Activated CD8-positive, alpha-beta T cell treated with anti-CD3 and anti-CD28 coated beads for 36 hours (primary cell): Measurements from ENCODE around the gene PAK1. TPM values are rescaled to one million over a fixed set of nuclear protein-coding genes. Genes with fewer than 3 reads are reported as not detected.
"Not testable (repeated sequence)": the region's sequence is repeated elsewhere in the genome, so short reads cannot be mapped to it uniquely, and the experiment has no call there.

Experiments
- ATAC-seq: fragments of 200-7000 bp; cut with Tn5 transposase; one replicate; pipeline ENCODE4 v1.10.0; 2021; ENCODE audit warnings: mild to moderate bottlenecking, moderate library complexity
- CTCF ChIA-PET: fragments of 350-600 bp; sonication (Branson Sonifier 250); formaldehyde crosslinking; loops from one replicate; lab custom pipeline; 2021; ENCODE audit warnings: antibody characterized with exemption; lab: Charles Lee
- POLR2A ChIA-PET: fragments of 350-600 bp; sonication (Branson Sonifier 250); formaldehyde crosslinking; loops from one replicate; lab custom pipeline; 2021; ENCODE audit warnings: antibody characterized with exemption; lab: Charles Lee
- DNase-seq: peaks from one replicate; pipeline ENCODE4 v3.0.0-alpha.2; 2020
- H3K27ac Mint-ChIP-seq: one replicate; pipeline ENCODE4 v1.8.0; 2021; ENCODE audit warnings: mild to moderate bottlenecking, mixed read lengths
- H3K27me3 Mint-ChIP-seq: one replicate; pipeline ENCODE4 v1.8.0; 2021; ENCODE audit warnings: mixed read lengths
- H3K36me3 Mint-ChIP-seq: one replicate; pipeline ENCODE4 v1.8.0; 2021; ENCODE audit warnings: low read depth, mixed read lengths
- H3K4me1 Mint-ChIP-seq: one replicate; pipeline ENCODE4 v1.8.0; 2021; ENCODE audit warnings: low read depth, mixed read lengths
- H3K4me3 Mint-ChIP-seq: one replicate; pipeline ENCODE4 v1.8.0; 2021; ENCODE audit warnings: mild to moderate bottlenecking, moderate library complexity, mixed read lengths
- H3K9me3 Mint-ChIP-seq: one replicate; pipeline ENCODE4 v1.8.0; 2021; ENCODE audit warnings: mixed read lengths
- intact Hi-C: fragments of 100-400 bp; cut with micrococcal nuclease; formaldehyde crosslinking; loops from one replicate; pipeline ENCODE4 v1.10.0; 2022
- total RNA-seq, 2 experiments: library from RNA; stranded (reverse); gene quantifications; one replicate each; pipeline ENCODE4 v1.2.3, GENCODE V29; 2021
- TF ChIP-seq, protein P1 (sequence below): fragments of 200-600 bp; IDR thresholded peaks from one replicate; pipeline ENCODE4 v1.8.0; 2022; ENCODE audit warnings: antibody characterized with exemption, mild to moderate bottlenecking

PAK1 gene
- total RNA-seq, 2 experiments from 2014 or later, result 43.8 to 49.9 TPM

DNA sequence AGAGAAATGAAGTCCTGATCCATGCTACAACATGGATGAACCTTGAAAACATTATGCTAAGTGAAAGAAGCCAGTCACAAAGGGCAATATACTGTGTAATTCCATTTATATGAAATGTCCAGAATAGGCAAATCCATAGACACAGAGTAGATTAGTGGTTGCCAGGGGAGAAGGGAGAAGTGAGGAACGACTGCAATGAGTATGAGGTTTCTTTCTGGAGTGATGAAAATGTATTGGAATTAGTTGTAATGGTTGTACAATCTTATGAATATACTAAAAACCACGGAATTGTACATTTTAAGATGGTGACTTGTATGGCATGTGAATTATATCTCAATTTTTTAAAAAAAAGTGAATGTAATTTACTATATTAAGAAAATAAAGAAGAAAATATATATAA, 89.3 kb downstream of the PAK1 start:
- Mint-ChIP-seq H3K4me1 (peaks cover 7% of the 10 kb centered on the region), H3K27ac (no peak overlapping the region), H3K36me3 (peaks cover 19% of the 10 kb centered on the region), H3K9me3 (no peaks in the 10 kb centered on the region), H3K27me3 (no peaks in the 10 kb centered on the region), H3K4me3 (no peak overlapping the region)
- DNase-seq (no peak), ATAC-seq (no peak)
- intact Hi-C loops, result no loop called here
- CTCF ChIA-PET, result no interaction called here
- TF ChIP-seq, protein P1, sequence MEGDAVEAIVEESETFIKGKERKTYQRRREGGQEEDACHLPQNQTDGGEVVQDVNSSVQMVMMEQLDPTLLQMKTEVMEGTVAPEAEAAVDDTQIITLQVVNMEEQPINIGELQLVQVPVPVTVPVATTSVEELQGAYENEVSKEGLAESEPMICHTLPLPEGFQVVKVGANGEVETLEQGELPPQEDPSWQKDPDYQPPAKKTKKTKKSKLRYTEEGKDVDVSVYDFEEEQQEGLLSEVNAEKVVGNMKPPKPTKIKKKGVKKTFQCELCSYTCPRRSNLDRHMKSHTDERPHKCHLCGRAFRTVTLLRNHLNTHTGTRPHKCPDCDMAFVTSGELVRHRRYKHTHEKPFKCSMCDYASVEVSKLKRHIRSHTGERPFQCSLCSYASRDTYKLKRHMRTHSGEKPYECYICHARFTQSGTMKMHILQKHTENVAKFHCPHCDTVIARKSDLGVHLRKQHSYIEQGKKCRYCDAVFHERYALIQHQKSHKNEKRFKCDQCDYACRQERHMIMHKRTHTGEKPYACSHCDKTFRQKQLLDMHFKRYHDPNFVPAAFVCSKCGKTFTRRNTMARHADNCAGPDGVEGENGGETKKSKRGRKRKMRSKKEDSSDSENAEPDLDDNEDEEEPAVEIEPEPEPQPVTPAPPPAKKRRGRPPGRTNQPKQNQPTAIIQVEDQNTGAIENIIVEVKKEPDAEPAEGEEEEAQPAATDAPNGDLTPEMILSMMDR, result no peak
- POLR2A ChIA-PET, result no interaction called here

DNA sequence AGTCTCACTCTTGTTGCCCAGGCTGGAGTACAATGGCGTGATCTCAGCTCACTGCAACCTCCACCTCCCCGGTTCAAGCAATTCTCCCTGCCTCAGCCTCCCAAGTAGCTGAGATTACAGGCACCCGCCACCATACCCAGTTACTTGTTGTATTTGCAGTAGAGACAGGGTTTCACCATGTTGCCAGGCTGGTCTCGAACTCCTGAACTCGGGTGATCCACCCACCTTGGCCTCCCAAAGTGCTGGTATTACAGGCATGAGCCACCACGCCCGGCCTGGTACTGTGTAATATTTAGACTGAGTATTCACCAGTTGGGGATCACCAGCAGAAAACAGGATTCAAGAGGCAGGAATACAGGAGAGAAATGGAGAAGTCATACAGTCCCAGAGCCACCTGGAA, 90.5 kb downstream of the PAK1 start:
- H3K27me3 Mint-ChIP-seq, ATAC-seq, H3K9me3 Mint-ChIP-seq, CTCF ChIA-PET, DNase-seq, POLR2A ChIA-PET, intact Hi-C loops, H3K4me1 Mint-ChIP-seq, H3K27ac Mint-ChIP-seq, H3K4me3 Mint-ChIP-seq: not testable (repeated sequence)
- peaks cover 24% of the 10 kb centered on the region for H3K36me3 Mint-ChIP-seq

DNA sequence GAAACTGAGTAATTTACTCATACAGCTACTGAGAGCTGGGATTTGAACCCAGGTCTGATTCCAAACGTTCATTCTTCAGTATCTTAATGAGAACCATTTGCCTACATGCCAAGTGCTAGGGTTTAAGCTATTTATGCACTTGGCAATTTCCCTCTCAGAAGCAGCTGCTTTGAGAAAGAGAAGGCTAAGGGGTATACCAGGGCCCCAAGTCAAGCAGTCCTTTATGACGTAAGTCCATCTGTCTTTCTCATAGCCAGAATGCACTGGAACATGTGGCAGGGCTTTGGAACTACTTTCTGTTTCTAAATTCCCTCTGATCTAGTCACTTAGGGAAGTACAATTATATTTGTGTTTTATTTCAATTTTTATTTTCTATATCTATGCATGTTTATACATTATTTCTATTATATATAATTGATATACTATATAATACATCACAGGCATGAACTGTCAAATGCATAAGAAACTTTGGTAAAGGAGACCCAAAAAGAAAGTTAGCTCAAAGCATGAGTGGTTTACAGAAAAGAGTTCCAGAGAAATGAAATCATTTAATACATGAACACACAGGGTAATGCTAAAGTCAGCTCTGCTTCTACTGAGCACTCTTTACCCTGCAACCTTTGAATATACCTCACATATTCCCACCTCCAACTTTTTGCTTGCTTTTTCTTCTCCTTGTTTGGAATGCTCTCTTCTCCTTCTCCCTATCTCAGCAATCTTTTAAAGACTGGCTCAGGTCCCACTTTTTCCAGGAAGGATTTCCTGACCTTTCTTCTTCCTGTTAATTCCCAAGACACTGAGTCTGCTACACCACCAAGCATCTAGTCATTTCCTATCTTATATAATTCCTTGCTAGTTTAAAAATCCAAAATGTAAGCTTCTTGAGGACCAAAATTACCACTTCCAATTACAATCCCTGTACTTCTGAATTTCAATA, 91.9 kb downstream of the PAK1 start:
- DNase-seq (no peak), ATAC-seq (no peak)
- CTCF ChIA-PET, result interaction anchor here (1.2 kb wide), 1 partner anchor 166 kb away, joined by 4 read pairs; no protein-coding TSS in a partner anchor
- H3K4me3 Mint-ChIP-seq, result no peak overlapping the region
- no peaks in the 10 kb centered on the region for H3K27me3 Mint-ChIP-seq
- H3K4me1 Mint-ChIP-seq, result peaks cover 7% of the 10 kb centered on the region
- POLR2A ChIA-PET, result no interaction called here
- TF ChIP-seq, protein P1, result no peak
- peaks cover 24% of the 10 kb centered on the region for H3K36me3 Mint-ChIP-seq
- H3K27ac Mint-ChIP-seq, result no peak overlapping the region
- no peaks in the 10 kb centered on the region for H3K9me3 Mint-ChIP-seq
- intact Hi-C loops, result no loop called here

DNA sequence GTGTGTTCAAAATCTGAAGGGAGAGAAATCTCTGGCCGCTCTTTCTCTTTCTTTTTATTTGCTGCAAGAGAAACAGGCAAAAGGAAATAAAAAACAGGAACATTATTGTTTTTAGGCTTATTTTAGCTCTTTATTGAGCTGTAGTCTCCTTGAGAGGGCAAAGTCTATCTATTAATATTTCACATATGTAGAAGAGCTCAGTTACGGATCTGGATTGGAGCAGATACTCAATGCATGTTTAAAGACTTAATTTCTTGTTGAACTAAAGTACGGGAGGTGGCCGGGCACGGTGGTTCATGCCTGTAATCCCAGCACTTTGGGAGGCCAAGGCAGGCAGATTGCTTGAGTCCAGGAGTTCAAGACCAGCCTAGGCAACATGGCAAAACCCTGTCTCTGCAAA, 94.0 kb downstream of the PAK1 start:
- intact Hi-C loops, result no loop called here
- Mint-ChIP-seq H3K4me3 (no peak overlapping the region), H3K9me3 (no peaks in the 10 kb centered on the region), H3K4me1 (peaks cover 7% of the 10 kb centered on the region), H3K27ac (no peak overlapping the region), H3K27me3 (no peaks in the 10 kb centered on the region), H3K36me3 (peaks cover 30% of the 10 kb centered on the region)
- ChIA-PET POLR2A (no interaction called here), CTCF (interaction anchor here (1.2 kb wide), 1 partner anchor 253 kb away, joined by 5 read pairs; no protein-coding TSS in a partner anchor)
- ATAC-seq (no peak), DNase-seq (no peak)
- TF ChIP-seq, protein P1, result no peak

DNA sequence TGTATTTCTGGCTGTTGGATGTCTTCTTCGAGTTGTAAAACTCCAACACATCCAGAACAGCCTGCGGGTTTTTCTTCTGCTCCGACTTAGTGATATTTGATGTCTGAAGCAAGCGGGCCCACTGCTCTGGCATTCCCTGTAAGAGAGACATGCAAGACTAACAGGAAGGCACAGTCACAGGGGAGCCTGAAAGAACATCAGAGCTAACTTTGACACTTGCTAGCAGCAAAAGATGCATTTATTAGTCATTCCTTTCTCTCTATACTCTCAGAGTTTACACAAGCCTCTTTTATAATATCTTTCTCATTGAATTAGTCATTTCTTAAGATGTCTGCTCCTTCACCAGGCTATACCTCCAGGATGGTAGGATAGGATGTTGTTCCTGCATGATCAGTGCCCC, 94.6 kb downstream of the PAK1 start:
- DNase-seq (no peak), ATAC-seq (no peak)
- Mint-ChIP-seq H3K27me3 (no peaks in the 10 kb centered on the region), H3K36me3 (peaks cover 30% of the 10 kb centered on the region), H3K4me1 (peaks cover 7% of the 10 kb centered on the region), H3K9me3 (no peaks in the 10 kb centered on the region), H3K27ac (no peak overlapping the region), H3K4me3 (no peak overlapping the region)
- intact Hi-C loops, result no loop called here
- POLR2A ChIA-PET, result no interaction called here
- CTCF ChIA-PET, result no interaction called here
- TF ChIP-seq, protein P1, result no peak
